T-helper 17 cell (primary cell): ENCODE measurements around the gene ARID1A. TPM values are rescaled to one million over a fixed set of nuclear protein-coding genes. Genes with fewer than 3 reads are reported as not detected.

ENCODE experiments used
- ATAC-seq: fragments of 150-1000 bp; cut with Tn5 transposase; 2 replicates; pipeline ENCODE4 v1.10.0; 2021; ENCODE audit warnings: mild to moderate bottlenecking, moderate library complexity
- DNase-seq, 3 donors: peaks; one replicate each; pipeline versions ENCODE4 v3.0.0 to v3.0.0-alpha.2; 2020 to 2021
- H3K9me3 ChIP-seq: one replicate; pipeline ENCODE4 v1.7.0; 2013; ENCODE audit warnings: low read length, mild to moderate bottlenecking; ENCODE audit not compliant: control insufficient read depth, poor library complexity, severe bottlenecking
- H3K27ac Mint-ChIP-seq: one replicate; pipeline ENCODE4 v1.8.0; 2022; ENCODE audit warnings: mild to moderate bottlenecking, moderate library complexity, mixed read lengths
- H3K27me3 Mint-ChIP-seq: one replicate; pipeline ENCODE4 v1.8.0; 2022; ENCODE audit warnings: mixed read lengths
- H3K36me3 Mint-ChIP-seq: one replicate; pipeline ENCODE4 v1.8.0; 2022; ENCODE audit warnings: low read depth, mixed read lengths
- H3K4me1 Mint-ChIP-seq: one replicate; pipeline ENCODE4 v1.8.0; 2022; ENCODE audit warnings: mild to moderate bottlenecking, mixed read lengths
- H3K4me3 Mint-ChIP-seq: one replicate; pipeline ENCODE4 v1.8.0; 2022; ENCODE audit warnings: mild to moderate bottlenecking, moderate library complexity, mixed read lengths
- total RNA-seq, 4 donors: library from RNA in 2 of 4; stranded (reverse) in 2 of 4; gene quantifications; one replicate each; pipeline ENCODE4 v1.2.3 and lab custom pipeline; 2022 to 2026

ARID1A gene
- total RNA-seq, 2 donors from 2014 or later, result 134 to 136 TPM

GRCh38 chr1:26771285-26771642, 75.4 kb downstream of the ARID1A start:
- H3K36me3 Mint-ChIP-seq, result peaks cover 8% of the 10 kb centered on the region
- H3K4me1 Mint-ChIP-seq, result peaks cover 8% of the 10 kb centered on the region
- H3K27me3 Mint-ChIP-seq, result no peaks in the 10 kb centered on the region
- no peak for ATAC-seq
- H3K9me3 ChIP-seq, result no peaks in the 10 kb centered on the region
- H3K4me3 Mint-ChIP-seq, result no peak overlapping the region
- DNase-seq, result no peak
- H3K27ac Mint-ChIP-seq, result peak overlapping the region; percentile 75

GRCh38 chr1:26771643-26772321, 76.0 kb downstream of the ARID1A start:
- Mint-ChIP-seq H3K36me3 (peaks cover 8% of the 10 kb centered on the region), H3K27ac (peak overlapping the region; percentile 75), H3K4me3 (no peak overlapping the region), H3K4me1 (peaks cover 8% of the 10 kb centered on the region), H3K27me3 (no peaks in the 10 kb centered on the region)
- ATAC-seq (no peak), DNase-seq (no peak)
- no peaks in the 10 kb centered on the region for H3K9me3 ChIP-seq

GRCh38 chr1:26772687-26773086, 76.9 kb downstream of the ARID1A start:
- Mint-ChIP-seq H3K27me3 (no peaks in the 10 kb centered on the region), H3K36me3 (peaks cover 8% of the 10 kb centered on the region), H3K4me1 (peaks cover 8% of the 10 kb centered on the region), H3K27ac (peak overlapping the region; percentile 70), H3K4me3 (no peak overlapping the region)
- no peaks in the 10 kb centered on the region for H3K9me3 ChIP-seq
- ATAC-seq, result no peak
- DNase-seq, result no peak

- ATAC-seq, result no peak
- H3K36me3 Mint-ChIP-seq, result peaks cover 16% of the 10 kb centered on the region
- H3K27me3 Mint-ChIP-seq, result no peaks in the 10 kb centered on the region
- H3K4me3 Mint-ChIP-seq, result no peak overlapping the region
- no peaks in the 10 kb centered on the region for H3K9me3 ChIP-seq
- H3K4me1 Mint-ChIP-seq, result peaks cover 20% of the 10 kb centered on the region
- DNase-seq, result no peak
- H3K27ac Mint-ChIP-seq, result peak overlapping the region; percentile 70
Measured at GRCh38 chr1:26774462-26774861, 78.6 kb downstream of the ARID1A start.

GRCh38 chr1:26775666-26776065, 79.9 kb downstream of the ARID1A start:
- DNase-seq (no peak), ATAC-seq (no peak)
- H3K9me3 ChIP-seq, result no peaks in the 10 kb centered on the region
- Mint-ChIP-seq H3K36me3 (peaks cover 13% of the 10 kb centered on the region), H3K27me3 (no peaks in the 10 kb centered on the region), H3K4me1 (peaks cover 17% of the 10 kb centered on the region), H3K4me3 (no peak overlapping the region), H3K27ac (no peak overlapping the region)

GRCh38 chr1:26779098-26779668, 83.4 kb downstream of the ARID1A start:
- peaks cover 11% of the 10 kb centered on the region for H3K36me3 Mint-ChIP-seq
- H3K4me3 Mint-ChIP-seq, result no peak overlapping the region
- H3K27me3 Mint-ChIP-seq, result no peaks in the 10 kb centered on the region
- H3K4me1 Mint-ChIP-seq, result peaks cover 31% of the 10 kb centered on the region
- ATAC-seq (no peak), DNase-seq (no peak)
- H3K9me3 ChIP-seq, result no peaks in the 10 kb centered on the region
- peak overlapping the region; percentile 89 for H3K27ac Mint-ChIP-seq

- H3K36me3 Mint-ChIP-seq, result peaks cover 11% of the 10 kb centered on the region
- DNase-seq, result no peak
- no peak overlapping the region for H3K4me3 Mint-ChIP-seq
- no peaks in the 10 kb centered on the region for H3K9me3 ChIP-seq
- no peaks in the 10 kb centered on the region for H3K27me3 Mint-ChIP-seq
- no peak for ATAC-seq
- H3K4me1 Mint-ChIP-seq, result peaks cover 35% of the 10 kb centered on the region
- peak overlapping the region; percentile 89 for H3K27ac Mint-ChIP-seq
Measured at GRCh38 chr1:26780344-26780957, 84.6 kb downstream of the ARID1A start.

- Mint-ChIP-seq H3K36me3 (peaks cover 11% of the 10 kb centered on the region), H3K27ac (peak overlapping the region; percentile 89), H3K4me1 (peaks cover 43% of the 10 kb centered on the region), H3K4me3 (no peak overlapping the region), H3K27me3 (no peaks in the 10 kb centered on the region)
- ATAC-seq, result no peak
- no peak for DNase-seq
- H3K9me3 ChIP-seq, result no peaks in the 10 kb centered on the region
Measured at GRCh38 chr1:26781206-26781825, 85.5 kb downstream of the ARID1A start.

GRCh38 chr1:26782521-26783212, 86.9 kb downstream of the ARID1A start:
- peaks cover 56% of the 10 kb centered on the region for H3K4me1 Mint-ChIP-seq
- H3K27me3 Mint-ChIP-seq, result no peaks in the 10 kb centered on the region
- peaks cover 13% of the 10 kb centered on the region for H3K36me3 Mint-ChIP-seq
- DNase-seq (no peak), ATAC-seq (no peak)
- peak overlapping the region; percentile 89 for H3K27ac Mint-ChIP-seq
- H3K9me3 ChIP-seq, result no peaks in the 10 kb centered on the region
- no peak overlapping the region for H3K4me3 Mint-ChIP-seq

GRCh38 chr1:26783646-26784022, 87.8 kb downstream of the ARID1A start:
- ATAC-seq, result no peak
- no peak overlapping the region for H3K4me3 Mint-ChIP-seq
- no peak for DNase-seq
- H3K4me1 Mint-ChIP-seq, result peaks cover 51% of the 10 kb centered on the region
- H3K36me3 Mint-ChIP-seq, result peaks cover 10% of the 10 kb centered on the region
- H3K27ac Mint-ChIP-seq, result peak overlapping the region; percentile 89
- no peaks in the 10 kb centered on the region for H3K27me3 Mint-ChIP-seq
- no peaks in the 10 kb centered on the region for H3K9me3 ChIP-seq

- no peak for DNase-seq
- no peaks in the 10 kb centered on the region for H3K27me3 Mint-ChIP-seq
- H3K36me3 Mint-ChIP-seq, result peaks cover 5% of the 10 kb centered on the region
- no peak for ATAC-seq
- peak overlapping the region; percentile 100 for H3K27ac Mint-ChIP-seq
- H3K4me3 Mint-ChIP-seq, result no peak overlapping the region
- H3K9me3 ChIP-seq, result no peaks in the 10 kb centered on the region
- peaks cover 51% of the 10 kb centered on the region for H3K4me1 Mint-ChIP-seq
Measured at GRCh38 chr1:26784023-26784871, 88.4 kb downstream of the ARID1A start.

- peak overlapping the region; percentile 100 for H3K27ac Mint-ChIP-seq
- H3K9me3 ChIP-seq, result no peaks in the 10 kb centered on the region
- H3K27me3 Mint-ChIP-seq, result no peaks in the 10 kb centered on the region
- no peak for ATAC-seq
- no peak overlapping the region for H3K4me3 Mint-ChIP-seq
- DNase-seq, result no peak
- H3K36me3 Mint-ChIP-seq, result peaks cover 5% of the 10 kb centered on the region
- peaks cover 56% of the 10 kb centered on the region for H3K4me1 Mint-ChIP-seq
Measured at GRCh38 chr1:26784886-26785285, 89.1 kb downstream of the ARID1A start.
